GM12801 (cell line): Measurements from ENCODE around the gene IGFLR1.

Experiments used
- CTCF ChIP-seq: IDR thresholded peaks from one replicate; pipeline ENCODE4 v1.5.1; 2011; ENCODE audit warnings: control low read depth; ENCODE audit not compliant: insufficient read length; ENCODE audit errors: extremely low read depth

IGFLR1 gene

GRCh38 chr19:35732540-35733179, 9.6 kb downstream of the IGFLR1 start:
- TF ChIP-seq CTCF: no peak

GRCh38 chr19:35731779-35732405, 10.4 kb downstream of the IGFLR1 start:
- TF ChIP-seq CTCF: no peak

- no peak for TF ChIP-seq CTCF
These were observed 10.9 kb downstream of the IGFLR1 start for GRCh38 chr19:35731353-35731752.

- TF ChIP-seq CTCF: no peak
These were observed 11.9 kb downstream of the IGFLR1 start for GRCh38 chr19:35730326-35730725.

GRCh38 chr19:35729763-35730162, 12.5 kb downstream of the IGFLR1 start:
- no peak for TF ChIP-seq CTCF

- TF ChIP-seq CTCF: no peak
These were observed 13.2 kb downstream of the IGFLR1 start for GRCh38 chr19:35729021-35729420.

GRCh38 chr19:35727956-35728706, 14.1 kb downstream of the IGFLR1 start:
- no peak for TF ChIP-seq CTCF
